GM12892 (cell line): ENCODE measurements around the gene TFF2.

ENCODE experiments used
- POLR2A ChIP-seq: IDR thresholded peaks from 2 replicates; pipeline ENCODE4 v1.6.1; 2011; ENCODE audit warnings: low read depth, low read length, control low read depth
- POLR2AphosphoS5 ChIP-seq: IDR thresholded peaks from 2 replicates; pipeline ENCODE4 v1.6.1; 2011; ENCODE audit warnings: low read depth, low read length, control low read depth
- TAF1 ChIP-seq: IDR thresholded peaks from 2 replicates; pipeline ENCODE4 v1.6.1; 2011; ENCODE audit warnings: low read depth, mild to moderate bottlenecking, control low read depth, low read length, borderline replicate concordance

DNA sequence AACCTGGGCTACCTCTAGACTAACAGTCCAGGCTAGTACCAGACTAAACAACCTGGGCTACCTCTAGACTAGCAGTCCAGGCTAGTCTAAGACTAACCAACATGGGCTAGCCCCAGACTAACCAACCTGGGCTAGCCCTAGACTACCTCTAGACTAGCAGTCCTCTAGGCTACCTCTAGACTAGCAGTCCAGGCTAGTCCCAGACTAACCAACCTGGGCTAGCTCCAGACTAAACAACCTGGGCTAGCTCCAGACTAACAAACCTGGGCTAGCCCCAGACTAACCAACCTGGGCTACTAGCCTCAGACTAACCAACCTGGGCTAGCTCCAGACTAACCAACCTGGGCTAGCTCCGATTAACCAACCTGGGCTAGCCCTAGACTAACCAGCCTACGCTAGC lies 2.0 kb downstream of the TFF2 start:
- TF ChIP-seq POLR2A = no peak
- TF ChIP-seq POLR2AphosphoS5 = no peak
- TF ChIP-seq TAF1 = no peak
